ENCODE measurements around the gene ABLIM2.

DNA sequence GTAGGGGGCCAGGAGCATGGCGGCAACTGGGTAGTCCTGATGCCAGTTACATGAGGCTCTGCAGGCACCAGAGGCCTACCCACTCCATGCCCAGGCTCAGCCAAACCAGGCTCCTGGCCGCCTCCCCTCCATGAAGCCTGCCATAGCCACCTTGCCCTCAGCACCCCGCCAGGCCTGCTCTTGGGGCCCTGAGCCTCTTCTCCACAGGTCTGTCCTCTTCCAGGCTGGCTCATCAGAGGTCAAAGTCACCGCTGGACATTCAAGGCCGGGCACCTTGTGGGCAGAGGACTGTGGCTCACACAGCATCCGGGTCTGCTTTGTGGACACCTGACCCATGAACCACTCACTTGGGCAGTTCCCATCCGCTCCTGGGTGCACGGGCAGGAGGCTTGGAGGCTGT, 158.9 kb downstream of the ABLIM2 start:
- TF ChIP-seq POLR2AphosphoS5 (IDR thresholded peaks at IDR 0.05) (no peak), CTCF (IDR thresholded peaks at IDR 0.05) (no peak)
